Prostate gland (tissue), 2 donors: ENCODE data around the gene CCDC196.

Source experiments
- CTCF ChIP-seq, 4 experiments: fragments of 200-600 bp in 2 of 4; fragments of 450-650 bp in 2 of 4; sonication (generic) in 2 of 4; IDR thresholded peaks; 1 replicate in 3 of 4; 2 replicates in 1 of 4; pipeline ENCODE4 v1.5.1; 2016 to 2019; ENCODE audit warnings: antibody characterized with exemption in 4 of 4, mild to moderate bottlenecking in 2 of 4, moderate library complexity in 2 of 4
- POLR2A ChIP-seq: fragments of 450-650 bp; IDR thresholded peaks from one replicate; pipeline ENCODE4 v1.6.1; 2016; ENCODE audit warnings: antibody characterized with exemption, mild to moderate bottlenecking
- POLR2AphosphoS5 ChIP-seq: sonication (generic); formaldehyde crosslinking; IDR thresholded peaks from one replicate; pipeline ENCODE4 v1.6.1; 2017; ENCODE audit warnings: antibody characterized with exemption

- no peak for TF ChIP-seq POLR2A
- no peak for TF ChIP-seq CTCF (IDR thresholded peaks at IDR 0.05)
- TF ChIP-seq POLR2AphosphoS5, result no peak
Measured at GRCh38 chr14:66485910-66486421, at the start of gene CCDC196.
